HEK293 (cell line): Measurements from ENCODE around the gene SLC44A5.
A peak's percentile ranks its signal among the peaks of the same experiment; 100 is the strongest.

Experiments
- CTCF ChIA-PET: fragments of 350-600 bp; formaldehyde crosslinking; extraction: SDS; loops from one replicate; lab custom pipeline; 2021; ENCODE audit warnings: antibody characterized with exemption; lab: Yijun Ruan, JAX
- POLR2A ChIA-PET: fragments of 300-600 bp; formaldehyde crosslinking; extraction: SDS; loops from one replicate; lab custom pipeline; 2020; ENCODE audit warnings: antibody characterized with exemption, inconsistent platforms; lab: Yijun Ruan, JAX
- H3K27ac ChIP-seq: fragments of 200-500 bp; sonication (Bioruptor generic); 2 replicates; pipeline ENCODE4 v1.5.1; 2014; ENCODE audit warnings: low read depth, low read length, control low read depth, inconsistent platforms; ENCODE audit errors: extremely low read depth
- H3K36me3 ChIP-seq, 2 experiments: fragments of 200-500 bp in 1 of 2; sonication (Bioruptor generic) in 1 of 2; 1 replicate in 1 of 2; 2 replicates in 1 of 2; pipeline ENCODE4 v1.5.1; 2014 to 2017; ENCODE audit warnings: inconsistent platforms in 2 of 2, low read length in 2 of 2; ENCODE audit not compliant: control insufficient read depth in 2 of 2, insufficient read depth in 1 of 2
- H3K4me1 ChIP-seq: fragments of 200-500 bp; sonication (Bioruptor generic); 2 replicates; pipeline ENCODE4 v1.5.1; 2014; ENCODE audit warnings: mild to moderate bottlenecking, low read length, inconsistent platforms; ENCODE audit not compliant: control insufficient read depth, insufficient read depth
- H3K4me3 ChIP-seq: 2 replicates; pipeline ENCODE4 v1.5.1; 2011; ENCODE audit warnings: low read depth, mild to moderate bottlenecking, control low read depth, low read length, moderate library complexity
- H3K9me3 ChIP-seq: fragments of 200-500 bp; sonication (Bioruptor generic); 2 replicates; pipeline ENCODE4 v1.5.1; 2014; ENCODE audit warnings: low read depth, low read length, inconsistent platforms; ENCODE audit not compliant: control insufficient read depth, insufficient read depth
- BCL11A ChIP-seq: fragments of 450-650 bp; formaldehyde crosslinking; IDR thresholded peaks from 2 replicates; pipeline ENCODE4 v1.5.1; 2016; ENCODE audit warnings: low read depth, missing biosample characterization, missing genetic modification characterization
- GLI4 ChIP-seq: fragments of 450-650 bp; formaldehyde crosslinking; IDR thresholded peaks from 2 replicates; pipeline ENCODE4 v1.5.1; 2016; ENCODE audit warnings: missing biosample characterization, missing genetic modification characterization
- KLF10 ChIP-seq: fragments of 450-650 bp; IDR thresholded peaks from 2 replicates; pipeline ENCODE4 v1.5.1; 2018; ENCODE audit warnings: missing biosample characterization, mild to moderate bottlenecking, missing genetic modification characterization
- MZF1 ChIP-seq: fragments of 450-650 bp; formaldehyde crosslinking; IDR thresholded peaks from 2 replicates; pipeline ENCODE4 v1.5.1; 2017; ENCODE audit warnings: missing biosample characterization, missing genetic modification characterization, borderline replicate concordance
- OSR2 ChIP-seq: fragments of 450-650 bp; formaldehyde crosslinking; IDR thresholded peaks from 2 replicates; pipeline ENCODE4 v1.5.1; 2016; ENCODE audit warnings: missing biosample characterization, missing genetic modification characterization
- OVOL3 ChIP-seq: fragments of 450-650 bp; formaldehyde crosslinking; IDR thresholded peaks from 2 replicates; pipeline ENCODE4 v1.5.1; 2016; ENCODE audit warnings: missing biosample characterization, missing genetic modification characterization
- SP2 ChIP-seq: fragments of 450-650 bp; formaldehyde crosslinking; IDR thresholded peaks from 2 replicates; pipeline ENCODE4 v1.5.1; 2016; ENCODE audit warnings: missing biosample characterization, missing genetic modification characterization
- SP7 ChIP-seq: fragments of 450-650 bp; formaldehyde crosslinking; IDR thresholded peaks from 2 replicates; pipeline ENCODE4 v1.5.1; 2016; ENCODE audit warnings: missing biosample characterization, missing genetic modification characterization
- ZBTB21 ChIP-seq: fragments of 450-650 bp; formaldehyde crosslinking; IDR thresholded peaks from 2 replicates; pipeline ENCODE4 v1.5.1; 2017; ENCODE audit warnings: missing biosample characterization, missing genetic modification characterization
- ZFP69B ChIP-seq: fragments of 450-650 bp; formaldehyde crosslinking; IDR thresholded peaks from 2 replicates; pipeline ENCODE4 v1.5.1; 2016; ENCODE audit warnings: missing biosample characterization, missing genetic modification characterization
- ZIC2 ChIP-seq: fragments of 450-650 bp; formaldehyde crosslinking; IDR thresholded peaks from 2 replicates; pipeline ENCODE4 v1.5.1; 2016; ENCODE audit warnings: missing biosample characterization, missing genetic modification characterization
- ZNF114 ChIP-seq: fragments of 450-650 bp; formaldehyde crosslinking; IDR thresholded peaks from 2 replicates; pipeline ENCODE4 v1.5.0; 2017; ENCODE audit warnings: missing biosample characterization, missing genetic modification characterization
- ZNF140 ChIP-seq: fragments of 450-650 bp; formaldehyde crosslinking; IDR thresholded peaks from 2 replicates; pipeline ENCODE4 v1.5.1; 2016; ENCODE audit warnings: missing biosample characterization, missing genetic modification characterization
- ZNF19 ChIP-seq: fragments of 450-650 bp; formaldehyde crosslinking; IDR thresholded peaks from 2 replicates; pipeline ENCODE4; 2016; ENCODE audit warnings: missing biosample characterization, missing genetic modification characterization, low read depth
- ZNF223 ChIP-seq: fragments of 450-650 bp; formaldehyde crosslinking; IDR thresholded peaks from 2 replicates; pipeline ENCODE4 v1.5.1; 2016; ENCODE audit warnings: missing biosample characterization, missing genetic modification characterization
- ZNF324 ChIP-seq: fragments of 450-650 bp; formaldehyde crosslinking; IDR thresholded peaks from 2 replicates; pipeline ENCODE4 v1.5.1; 2016; ENCODE audit warnings: missing biosample characterization, missing genetic modification characterization
- ZNF350 ChIP-seq: fragments of 450-650 bp; formaldehyde crosslinking; IDR thresholded peaks from 2 replicates; pipeline ENCODE4 v1.5.0; 2017; ENCODE audit warnings: missing biosample characterization, mild to moderate bottlenecking, missing genetic modification characterization
- ZNF394 ChIP-seq: fragments of 450-650 bp; formaldehyde crosslinking; IDR thresholded peaks from 2 replicates; pipeline ENCODE4 v1.5.1; 2016; ENCODE audit warnings: missing biosample characterization, missing genetic modification characterization, mild to moderate bottlenecking, moderate library complexity, borderline replicate concordance
- ZNF626 ChIP-seq: fragments of 450-650 bp; sonication (Bioruptor Pico); formaldehyde crosslinking; IDR thresholded peaks from 2 replicates; pipeline ENCODE4 v1.5.1; 2018; ENCODE audit warnings: missing biosample characterization, missing genetic modification characterization, inconsistent platforms
- ZNF629 ChIP-seq: fragments of 450-650 bp; formaldehyde crosslinking; IDR thresholded peaks from 2 replicates; pipeline ENCODE4 v1.5.1; 2017; ENCODE audit warnings: missing biosample characterization, missing genetic modification characterization
- ZNF701 ChIP-seq: fragments of 450-650 bp; formaldehyde crosslinking; IDR thresholded peaks from 2 replicates; pipeline ENCODE4 v1.5.1; 2016; ENCODE audit warnings: missing biosample characterization, missing genetic modification characterization
- ZNF76 ChIP-seq: fragments of 450-650 bp; formaldehyde crosslinking; IDR thresholded peaks from 2 replicates; pipeline ENCODE4; 2016; ENCODE audit warnings: low read depth, missing biosample characterization, missing genetic modification characterization, borderline replicate concordance
- TF ChIP-seq, protein P1 (sequence below): fragments of 450-650 bp; formaldehyde crosslinking; IDR thresholded peaks from 2 replicates; pipeline ENCODE4 v1.5.1; 2016; ENCODE audit warnings: missing biosample characterization, missing genetic modification characterization, low read depth
- TF ChIP-seq, protein P2 (sequence below): fragments of 450-650 bp; formaldehyde crosslinking; IDR thresholded peaks from 2 replicates; pipeline ENCODE4 v1.5.1; 2016; ENCODE audit warnings: missing biosample characterization, missing genetic modification characterization
- TF ChIP-seq, protein P3 (sequence below): fragments of 450-650 bp; formaldehyde crosslinking; IDR thresholded peaks from 2 replicates; pipeline ENCODE4 v1.5.1; 2017; ENCODE audit warnings: missing biosample characterization, missing genetic modification characterization
- TF ChIP-seq, protein P4 (sequence below): fragments of 450-650 bp; formaldehyde crosslinking; conservative IDR thresholded peaks from 2 replicates; pipeline ENCODE4 v1.5.1; 2016; ENCODE audit warnings: low read depth, missing biosample characterization, missing genetic modification characterization

SLC44A5 gene

DNA sequence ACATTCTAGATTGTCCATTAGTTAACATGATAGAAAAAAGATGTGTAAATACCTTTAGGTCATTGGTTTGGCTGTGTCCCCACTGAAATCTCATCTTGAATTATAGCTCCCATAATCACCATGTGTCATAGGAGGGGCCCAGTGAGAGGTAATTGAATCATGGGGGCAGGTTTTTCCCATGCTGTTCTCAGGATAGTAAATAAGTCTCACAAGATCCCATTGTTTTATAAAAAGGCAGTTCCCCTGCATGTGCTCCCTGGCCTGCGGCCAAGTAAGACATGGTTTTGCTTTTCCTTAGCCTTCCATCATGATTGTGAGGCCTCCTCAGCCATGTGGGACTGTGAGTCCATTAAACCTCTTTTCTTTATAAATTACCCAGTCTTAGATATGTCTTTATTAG lies 32.5 kb upstream of the SLC44A5 start:
- CTCF ChIA-PET: interaction anchor here (3.7 kb wide), 1 partner anchor 12 kb away, joined by 18 read pairs; no protein-coding TSS in a partner anchor
- TF ChIP-seq ZNF394 (tag by site-specific recombination) (no peak), ZNF19 (tag by site-specific recombination) (0 out of 2 replicates have a peak, but pooled peaks have one; percentile 11), GLI4 (tag by site-specific recombination) (no peak), SP2 (tag by site-specific recombination) (no peak), SP7 (peak; percentile 64), BCL11A (tag by site-specific recombination) (no peak), ZNF140 (tag by site-specific recombination) (no peak), ZNF626 (tag by site-specific recombination) (peak; percentile 52; the same call in 1 of the 2 replicates), ZNF350 (tag by site-specific recombination) (peak; percentile 77; the same call in 1 of the 2 replicates), ZNF324 (tag by site-specific recombination) (no peak), ZNF223 (tag by site-specific recombination) (no peak), ZNF701 (peak; percentile 98), ZIC2 (peak; percentile 70), ZNF114 (tag by site-specific recombination) (no peak)
- TF ChIP-seq, protein P1, sequence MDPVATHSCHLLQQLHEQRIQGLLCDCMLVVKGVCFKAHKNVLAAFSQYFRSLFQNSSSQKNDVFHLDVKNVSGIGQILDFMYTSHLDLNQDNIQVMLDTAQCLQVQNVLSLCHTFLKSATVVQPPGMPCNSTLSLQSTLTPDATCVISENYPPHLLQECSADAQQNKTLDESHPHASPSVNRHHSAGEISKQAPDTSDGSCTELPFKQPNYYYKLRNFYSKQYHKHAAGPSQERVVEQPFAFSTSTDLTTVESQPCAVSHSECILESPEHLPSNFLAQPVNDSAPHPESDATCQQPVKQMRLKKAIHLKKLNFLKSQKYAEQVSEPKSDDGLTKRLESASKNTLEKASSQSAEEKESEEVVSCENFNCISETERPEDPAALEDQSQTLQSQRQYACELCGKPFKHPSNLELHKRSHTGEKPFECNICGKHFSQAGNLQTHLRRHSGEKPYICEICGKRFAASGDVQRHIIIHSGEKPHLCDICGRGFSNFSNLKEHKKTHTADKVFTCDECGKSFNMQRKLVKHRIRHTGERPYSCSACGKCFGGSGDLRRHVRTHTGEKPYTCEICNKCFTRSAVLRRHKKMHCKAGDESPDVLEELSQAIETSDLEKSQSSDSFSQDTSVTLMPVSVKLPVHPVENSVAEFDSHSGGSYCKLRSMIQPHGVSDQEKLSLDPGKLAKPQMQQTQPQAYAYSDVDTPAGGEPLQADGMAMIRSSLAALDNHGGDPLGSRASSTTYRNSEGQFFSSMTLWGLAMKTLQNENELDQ (tag by site-specific recombination): no peak
- TF ChIP-seq, protein P2, sequence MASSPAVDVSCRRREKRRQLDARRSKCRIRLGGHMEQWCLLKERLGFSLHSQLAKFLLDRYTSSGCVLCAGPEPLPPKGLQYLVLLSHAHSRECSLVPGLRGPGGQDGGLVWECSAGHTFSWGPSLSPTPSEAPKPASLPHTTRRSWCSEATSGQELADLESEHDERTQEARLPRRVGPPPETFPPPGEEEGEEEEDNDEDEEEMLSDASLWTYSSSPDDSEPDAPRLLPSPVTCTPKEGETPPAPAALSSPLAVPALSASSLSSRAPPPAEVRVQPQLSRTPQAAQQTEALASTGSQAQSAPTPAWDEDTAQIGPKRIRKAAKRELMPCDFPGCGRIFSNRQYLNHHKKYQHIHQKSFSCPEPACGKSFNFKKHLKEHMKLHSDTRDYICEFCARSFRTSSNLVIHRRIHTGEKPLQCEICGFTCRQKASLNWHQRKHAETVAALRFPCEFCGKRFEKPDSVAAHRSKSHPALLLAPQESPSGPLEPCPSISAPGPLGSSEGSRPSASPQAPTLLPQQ: peak; percentile 38; the same call in 1 of the 2 replicates
- TF ChIP-seq, protein P3, sequence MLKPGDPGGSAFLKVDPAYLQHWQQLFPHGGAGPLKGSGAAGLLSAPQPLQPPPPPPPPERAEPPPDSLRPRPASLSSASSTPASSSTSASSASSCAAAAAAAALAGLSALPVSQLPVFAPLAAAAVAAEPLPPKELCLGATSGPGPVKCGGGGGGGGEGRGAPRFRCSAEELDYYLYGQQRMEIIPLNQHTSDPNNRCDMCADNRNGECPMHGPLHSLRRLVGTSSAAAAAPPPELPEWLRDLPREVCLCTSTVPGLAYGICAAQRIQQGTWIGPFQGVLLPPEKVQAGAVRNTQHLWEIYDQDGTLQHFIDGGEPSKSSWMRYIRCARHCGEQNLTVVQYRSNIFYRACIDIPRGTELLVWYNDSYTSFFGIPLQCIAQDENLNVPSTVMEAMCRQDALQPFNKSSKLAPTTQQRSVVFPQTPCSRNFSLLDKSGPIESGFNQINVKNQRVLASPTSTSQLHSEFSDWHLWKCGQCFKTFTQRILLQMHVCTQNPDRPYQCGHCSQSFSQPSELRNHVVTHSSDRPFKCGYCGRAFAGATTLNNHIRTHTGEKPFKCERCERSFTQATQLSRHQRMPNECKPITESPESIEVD (tag by site-specific recombination): peak; percentile 81
- Histone ChIP-seq H3K36me3 (no peaks in the 10 kb centered on the region), H3K4me3 (no peak overlapping the region), H3K4me1 (no peaks in the 10 kb centered on the region), H3K27ac (no peak overlapping the region), H3K9me3 (no peaks in the 10 kb centered on the region)
- POLR2A ChIA-PET: no interaction called here

DNA sequence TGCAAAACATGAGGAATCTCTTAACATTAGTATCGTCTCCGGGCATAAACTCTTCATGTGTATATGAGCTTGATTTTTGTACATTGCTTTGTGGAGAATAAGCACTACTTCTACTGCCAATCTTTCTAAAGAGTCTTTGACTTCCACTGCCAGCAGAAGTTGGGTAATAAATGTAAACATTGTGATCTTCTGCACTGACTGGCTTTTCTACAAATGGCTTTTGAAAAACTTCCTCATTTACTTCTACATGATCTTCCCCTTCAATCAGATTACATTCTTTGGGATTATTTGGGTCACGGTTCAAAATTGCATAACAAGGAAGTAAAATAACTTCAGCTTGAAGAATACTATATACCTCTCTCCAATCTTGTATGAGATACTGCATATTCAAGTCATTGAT lies 30.4 kb upstream of the SLC44A5 start:
- CTCF ChIA-PET: interaction anchor here (0.9 to 3.7 kb wide), 2 partner anchors 10 to 401 kb away, joined by 4 to 18 read pairs; no protein-coding TSS in a partner anchor
- POLR2A ChIA-PET: no interaction called here
- no peaks in the 10 kb centered on the region for H3K9me3 ChIP-seq
- no peak overlapping the region for H3K27ac ChIP-seq
- no peak overlapping the region for H3K4me3 ChIP-seq
- no peaks in the 10 kb centered on the region for H3K4me1 ChIP-seq
- H3K36me3 ChIP-seq: no peaks in the 10 kb centered on the region
- TF ChIP-seq KLF10 (tag by site-specific recombination): no peak
- TF ChIP-seq MZF1: no peak
- TF ChIP-seq, protein P4, sequence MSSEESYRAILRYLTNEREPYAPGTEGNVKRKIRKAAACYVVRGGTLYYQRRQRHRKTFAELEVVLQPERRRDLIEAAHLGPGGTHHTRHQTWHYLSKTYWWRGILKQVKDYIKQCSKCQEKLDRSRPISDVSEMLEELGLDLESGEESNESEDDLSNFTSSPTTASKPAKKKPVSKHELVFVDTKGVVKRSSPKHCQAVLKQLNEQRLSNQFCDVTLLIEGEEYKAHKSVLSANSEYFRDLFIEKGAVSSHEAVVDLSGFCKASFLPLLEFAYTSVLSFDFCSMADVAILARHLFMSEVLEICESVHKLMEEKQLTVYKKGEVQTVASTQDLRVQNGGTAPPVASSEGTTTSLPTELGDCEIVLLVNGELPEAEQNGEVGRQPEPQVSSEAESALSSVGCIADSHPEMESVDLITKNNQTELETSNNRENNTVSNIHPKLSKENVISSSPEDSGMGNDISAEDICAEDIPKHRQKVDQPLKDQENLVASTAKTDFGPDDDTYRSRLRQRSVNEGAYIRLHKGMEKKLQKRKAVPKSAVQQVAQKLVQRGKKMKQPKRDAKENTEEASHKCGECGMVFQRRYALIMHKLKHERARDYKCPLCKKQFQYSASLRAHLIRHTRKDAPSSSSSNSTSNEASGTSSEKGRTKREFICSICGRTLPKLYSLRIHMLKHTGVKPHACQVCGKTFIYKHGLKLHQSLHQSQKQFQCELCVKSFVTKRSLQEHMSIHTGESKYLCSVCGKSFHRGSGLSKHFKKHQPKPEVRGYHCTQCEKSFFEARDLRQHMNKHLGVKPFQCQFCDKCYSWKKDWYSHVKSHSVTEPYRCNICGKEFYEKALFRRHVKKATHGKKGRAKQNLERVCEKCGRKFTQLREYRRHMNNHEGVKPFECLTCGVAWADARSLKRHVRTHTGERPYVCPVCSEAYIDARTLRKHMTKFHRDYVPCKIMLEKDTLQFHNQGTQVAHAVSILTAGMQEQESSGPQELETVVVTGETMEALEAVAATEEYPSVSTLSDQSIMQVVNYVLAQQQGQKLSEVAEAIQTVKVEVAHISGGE: no peak
- no peak for TF ChIP-seq ZNF626 (tag by site-specific recombination)
- TF ChIP-seq OSR2 (tag by site-specific recombination): no peak
- TF ChIP-seq ZFP69B (tag by site-specific recombination): no peak
- TF ChIP-seq ZBTB21 (tag by site-specific recombination): no peak
- TF ChIP-seq OVOL3 (tag by site-specific recombination): no peak
- TF ChIP-seq ZNF76 (tag by site-specific recombination): no peak
- no peak for TF ChIP-seq ZNF629
